Smooth muscle cell (in vitro differentiated cells): ENCODE data around the gene VPS13D. TPM values are rescaled to one million over a fixed set of nuclear protein-coding genes. Genes with fewer than 3 reads are reported as not detected.

Experiments
- DNase-seq: peaks from one replicate; lab custom pipeline; 2025; ENCODE audit not compliant: unreplicated experiment; lab: John Stamatoyannopoulos, UW
- H2AFZ ChIP-seq: fragments of 200-600 bp; sonication (generic); 2 replicates; pipeline ENCODE4 v1.6.0; 2016; ENCODE audit warnings: antibody characterized with exemption, low read depth, mild to moderate bottlenecking
- H3F3A ChIP-seq: fragments of 200-600 bp; sonication (generic); 2 replicates; pipeline ENCODE4 v1.6.0; 2017; ENCODE audit warnings: antibody characterized with exemption, low read depth
- H3K27ac ChIP-seq: fragments of 200-600 bp; sonication (generic); 2 replicates; pipeline ENCODE4 v1.5.1; 2016; ENCODE audit warnings: low read depth, mild to moderate bottlenecking
- H3K27me3 ChIP-seq: fragments of 200-600 bp; sonication (generic); 2 replicates; pipeline ENCODE4 v1.6.1; 2016; ENCODE audit warnings: low read depth, mild to moderate bottlenecking
- H3K36me3 ChIP-seq: fragments of 200-600 bp; sonication (generic); 2 replicates; pipeline ENCODE4 v1.5.1; 2016; ENCODE audit warnings: low read depth
- H3K4me1 ChIP-seq: fragments of 200-600 bp; sonication (generic); 2 replicates; pipeline ENCODE4 v1.5.1; 2016; ENCODE audit warnings: low read depth
- H3K4me2 ChIP-seq: fragments of 200-600 bp; sonication (generic); 2 replicates; pipeline ENCODE4 v1.6.0; 2016; ENCODE audit warnings: mild to moderate bottlenecking
- H3K4me3 ChIP-seq: fragments of 200-600 bp; sonication (generic); 2 replicates; pipeline ENCODE4 v1.5.1; 2016; ENCODE audit warnings: mild to moderate bottlenecking
- H3K79me2 ChIP-seq: fragments of 200-600 bp; sonication (generic); 2 replicates; pipeline ENCODE4 v1.6.0; 2016; ENCODE audit warnings: low read depth, mild to moderate bottlenecking
- H3K9ac ChIP-seq: fragments of 200-600 bp; sonication (generic); 2 replicates; pipeline ENCODE4 v1.6.0; 2016; ENCODE audit warnings: low read depth
- H3K9me3 ChIP-seq: fragments of 200-600 bp; sonication (generic); replicated peaks from 2 replicates; pipeline ENCODE4 v1.5.1; 2016; ENCODE audit warnings: low read depth
- H4K20me1 ChIP-seq: fragments of 200-600 bp; sonication (generic); 2 replicates; pipeline ENCODE4 v1.6.0; 2016; ENCODE audit warnings: low read depth
- WGBS: methylation state at CpG from one replicate; pipeline ENCODE4 v1.1.7; 2016; ENCODE audit warnings: low lambda C conversion rate; 5-methylcytosine and 5-hydroxymethylcytosine counted together
- polyA plus RNA-seq: library from polyadenylated mRNA; unstranded; fragments of >200 nt; fragmentation: Nextera tagmentation; extraction: Ambion mirVana; gene quantifications from 2 replicates; pipeline ENCODE4 v1.2.1, GENCODE V29; 2016
- total RNA-seq: library from RNA; depleted of rRNA; stranded (reverse); fragments of >200 nt; gene quantifications from 2 replicates; pipeline ENCODE4 v1.2.3, GENCODE V29; 2014
- TF ChIP-seq, protein P1 (sequence below): fragments of 200-600 bp; sonication (generic); IDR thresholded peaks from 2 replicates; pipeline ENCODE4 v1.5.1; 2017; ENCODE audit warnings: borderline replicate concordance, mild to moderate bottlenecking, antibody characterized with exemption; ENCODE audit not compliant: insufficient read depth, poor library complexity, severe bottlenecking

The VPS13D gene
- total and polyA plus RNA-seq, 2 experiments from 2014 or later = 3.5 to 20.0 TPM

DNA sequence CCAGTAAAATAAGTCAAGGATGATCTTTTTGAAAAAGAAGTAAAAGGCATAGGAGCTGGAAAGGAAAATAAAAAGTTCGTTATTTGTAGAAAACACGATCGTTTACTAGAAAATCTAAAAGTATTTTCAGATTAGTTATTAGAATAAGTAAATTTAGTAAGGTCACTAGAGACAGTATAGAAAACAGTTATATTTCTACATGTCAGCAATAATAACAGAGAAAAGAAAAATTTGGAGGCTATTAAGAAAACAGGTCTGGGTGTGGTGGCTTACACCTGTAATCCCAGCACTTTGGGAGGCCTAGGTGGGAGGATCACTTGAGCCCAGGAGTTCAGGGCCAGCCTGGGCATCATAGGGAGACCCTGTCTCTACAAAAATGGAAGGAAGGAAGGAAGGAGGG is 181.3 kb downstream of the VPS13D start:
- H3K27me3 ChIP-seq = no peaks in the 10 kb centered on the region
- DNase-seq = no peak
- H3K9me3 ChIP-seq = no peaks in the 10 kb centered on the region
- H3K4me2 ChIP-seq = no peak overlapping the region
- H3K9ac ChIP-seq = no peak overlapping the region
- no peak overlapping the region for H3K27ac ChIP-seq
- H3K4me3 ChIP-seq = no peak overlapping the region
- peaks cover 4% of the 10 kb centered on the region for H3K36me3 ChIP-seq
- H3K4me1 ChIP-seq = peaks cover 17% of the 10 kb centered on the region
- no peaks in the 10 kb centered on the region for H3K79me2 ChIP-seq
- WGBS = 99% methylated on average over 3 of the region's 3 CpGs
- no peaks in the 10 kb centered on the region for H3F3A ChIP-seq
- H2AFZ ChIP-seq = no peak overlapping the region
- TF ChIP-seq, protein P1, sequence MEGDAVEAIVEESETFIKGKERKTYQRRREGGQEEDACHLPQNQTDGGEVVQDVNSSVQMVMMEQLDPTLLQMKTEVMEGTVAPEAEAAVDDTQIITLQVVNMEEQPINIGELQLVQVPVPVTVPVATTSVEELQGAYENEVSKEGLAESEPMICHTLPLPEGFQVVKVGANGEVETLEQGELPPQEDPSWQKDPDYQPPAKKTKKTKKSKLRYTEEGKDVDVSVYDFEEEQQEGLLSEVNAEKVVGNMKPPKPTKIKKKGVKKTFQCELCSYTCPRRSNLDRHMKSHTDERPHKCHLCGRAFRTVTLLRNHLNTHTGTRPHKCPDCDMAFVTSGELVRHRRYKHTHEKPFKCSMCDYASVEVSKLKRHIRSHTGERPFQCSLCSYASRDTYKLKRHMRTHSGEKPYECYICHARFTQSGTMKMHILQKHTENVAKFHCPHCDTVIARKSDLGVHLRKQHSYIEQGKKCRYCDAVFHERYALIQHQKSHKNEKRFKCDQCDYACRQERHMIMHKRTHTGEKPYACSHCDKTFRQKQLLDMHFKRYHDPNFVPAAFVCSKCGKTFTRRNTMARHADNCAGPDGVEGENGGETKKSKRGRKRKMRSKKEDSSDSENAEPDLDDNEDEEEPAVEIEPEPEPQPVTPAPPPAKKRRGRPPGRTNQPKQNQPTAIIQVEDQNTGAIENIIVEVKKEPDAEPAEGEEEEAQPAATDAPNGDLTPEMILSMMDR = no peak
- no peaks in the 10 kb centered on the region for H4K20me1 ChIP-seq

DNA sequence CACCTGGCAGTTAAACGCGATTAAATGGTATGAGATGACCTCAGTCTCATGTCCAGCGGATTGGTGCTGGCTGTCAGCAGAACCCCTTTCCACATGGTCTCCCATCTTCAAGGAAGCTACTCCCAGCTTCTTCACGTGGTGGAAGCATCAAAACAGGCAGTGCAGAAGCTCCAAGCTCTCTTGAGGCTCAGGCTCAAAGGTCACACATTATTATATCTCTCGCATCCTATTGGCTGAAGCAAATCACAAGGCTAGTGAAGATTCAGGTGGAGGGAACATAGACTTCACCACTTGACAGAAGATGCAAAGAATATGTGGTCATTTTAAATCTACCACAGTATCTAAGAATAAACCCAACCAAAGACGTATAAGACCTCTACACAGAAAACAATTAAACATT is 181.9 kb downstream of the VPS13D start:
- Histone ChIP-seq H3K9me3 (no peaks in the 10 kb centered on the region), H3K27ac (no peak overlapping the region), H2AFZ (no peak overlapping the region), H3K4me3 (no peak overlapping the region), H3K4me2 (no peak overlapping the region), H3K79me2 (no peaks in the 10 kb centered on the region), H3K27me3 (no peaks in the 10 kb centered on the region), H3K4me1 (peaks cover 10% of the 10 kb centered on the region), H3K36me3 (peaks cover 4% of the 10 kb centered on the region), H4K20me1 (no peaks in the 10 kb centered on the region), H3K9ac (no peak overlapping the region), H3F3A (no peaks in the 10 kb centered on the region)
- no peak for DNase-seq
- TF ChIP-seq, protein P1 = no peak
- 94% methylated on average over 6 of the region's 6 CpGs for whole genome bisulfite sequencing

DNA sequence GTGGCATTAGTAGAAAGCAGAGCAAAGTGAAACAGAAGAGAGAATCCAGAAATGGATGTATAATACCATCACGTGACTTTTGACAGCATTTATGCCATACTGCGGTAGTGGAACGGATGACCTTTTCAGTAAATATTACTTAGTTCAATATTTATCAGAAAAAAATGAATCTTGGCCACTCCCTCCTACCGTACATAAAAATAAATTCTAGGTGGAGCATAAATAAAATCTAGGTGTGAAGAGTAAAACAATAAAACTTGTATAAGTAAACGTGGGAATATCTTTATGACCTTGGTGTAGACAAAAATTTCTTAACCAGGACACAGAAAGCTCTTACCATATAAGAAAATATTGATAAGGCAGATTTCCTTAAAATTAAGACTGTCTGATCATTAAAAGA is 182.6 kb downstream of the VPS13D start:
- no peak for DNase-seq
- Histone ChIP-seq H3K27ac (no peak overlapping the region), H3K4me3 (no peak overlapping the region), H3K79me2 (no peaks in the 10 kb centered on the region), H3K36me3 (peaks cover 5% of the 10 kb centered on the region), H3K9me3 (no peaks in the 10 kb centered on the region), H4K20me1 (no peaks in the 10 kb centered on the region), H3K4me1 (peaks cover 3% of the 10 kb centered on the region), H3K4me2 (no peak overlapping the region), H2AFZ (no peak overlapping the region), H3K9ac (no peak overlapping the region), H3K27me3 (no peaks in the 10 kb centered on the region), H3F3A (no peaks in the 10 kb centered on the region)
- 95% methylated on average over 5 of the region's 5 CpGs for WGBS
- TF ChIP-seq, protein P1 = no peak

- no peaks in the 10 kb centered on the region for H3K9me3 ChIP-seq
- no peaks in the 10 kb centered on the region for H3K79me2 ChIP-seq
- no peak overlapping the region for H3K4me2 ChIP-seq
- no peaks in the 10 kb centered on the region for H3F3A ChIP-seq
- no peak overlapping the region for H3K9ac ChIP-seq
- no peaks in the 10 kb centered on the region for H3K4me1 ChIP-seq
- TF ChIP-seq, protein P1 = no peak
- no peak overlapping the region for H2AFZ ChIP-seq
- 97% methylated on average over 7 of the region's 7 CpGs for WGBS
- no peaks in the 10 kb centered on the region for H4K20me1 ChIP-seq
- DNase-seq = no peak
- no peaks in the 10 kb centered on the region for H3K27me3 ChIP-seq
- no peak overlapping the region for H3K4me3 ChIP-seq
- no peak overlapping the region for H3K27ac ChIP-seq
- peaks cover 11% of the 10 kb centered on the region for H3K36me3 ChIP-seq
Observed at GRCh38 chr1:12413664-12414410, 184.0 kb downstream of the VPS13D start.
